Esophagus squamous epithelium (tissue), 5 donors: ENCODE data around the gene JPH4. TPM values are rescaled to one million over a fixed set of nuclear protein-coding genes. Genes with fewer than 3 reads are reported as not detected.
"Not testable (repeated sequence)": the region's sequence is repeated elsewhere in the genome, so short reads cannot be mapped to it uniquely, and the experiment has no call there.

Source experiments
- DNase-seq: peaks from one replicate; lab custom pipeline; 2025; lab: John Stamatoyannopoulos, UW
- H3K27ac ChIP-seq, 4 donors: fragments of 200-600 bp; sonication (generic); one replicate each; pipeline ENCODE4 v1.5.1; 2016 to 2019; ENCODE audit warnings: mild to moderate bottlenecking in 1 of 4
- H3K27me3 ChIP-seq, 4 donors: fragments of 200-600 bp; sonication (generic); 1 replicate in 3 of 4; 2 replicates in 1 of 4; pipeline versions ENCODE4 v1.5.1 to v1.6.0; 2017 to 2021; ENCODE audit warnings: antibody characterized with exemption in 1 of 4
- H3K36me3 ChIP-seq, 3 donors: fragments of 200-600 bp; sonication (generic); one replicate each; pipeline ENCODE4 v1.5.1; 2016 to 2019
- H3K4me1 ChIP-seq, 3 donors: fragments of 200-600 bp; sonication (generic); one replicate each; pipeline ENCODE4 v1.5.1; 2017 to 2019
- H3K4me3 ChIP-seq, 4 donors: fragments of 200-600 bp; sonication (generic); 1 replicate in 3 of 4; 2 replicates in 1 of 4; pipeline ENCODE4 v1.5.1; 2016 to 2019; ENCODE audit warnings: mild to moderate bottlenecking in 2 of 4, moderate library complexity in 1 of 4
- H3K9me3 ChIP-seq, 3 donors: fragments of 200-600 bp; sonication (generic); one replicate each; pipeline ENCODE4 v1.5.1; 2016 to 2019
- CTCF ChIP-seq, 6 experiments: fragments of 450-650 bp in 4 of 6; fragments of 200-600 bp in 2 of 6; sonication (generic) in 2 of 6; IDR thresholded peaks; one replicate each; pipeline ENCODE4 v1.5.1; 2016 to 2019; ENCODE audit warnings: antibody characterized with exemption in 6 of 6, mild to moderate bottlenecking in 4 of 6, moderate library complexity in 4 of 6
- POLR2A ChIP-seq, 4 donors: fragments of 450-650 bp; IDR thresholded peaks; one replicate each; pipeline ENCODE4 v1.6.1; 2017; ENCODE audit warnings: antibody characterized with exemption in 4 of 4, mild to moderate bottlenecking in 4 of 4, moderate library complexity in 3 of 4
- WGBS, 2 donors: methylation state at CpG; one replicate each; pipeline ENCODE4 v1.1.5; 2018; 5-methylcytosine and 5-hydroxymethylcytosine counted together
- intact Hi-C: fragments of 100-400 bp; cut with DNase I; formaldehyde crosslinking; loops from one replicate; pipeline ENCODE4 v1.15.0; 2022
- total RNA-seq, 4 donors: library from RNA; depleted of rRNA; stranded (reverse); fragments of >200 nt; gene quantifications; one replicate each; pipeline ENCODE4 v1.1.0, GENCODE V29; 2016
- donor health status: DM: yes; HTN: yes; CAD: no.

JPH4 gene
- total RNA-seq, 4 donors from 2014 or later, result 0.21 to 2.7 TPM; not detected in 2

DNA sequence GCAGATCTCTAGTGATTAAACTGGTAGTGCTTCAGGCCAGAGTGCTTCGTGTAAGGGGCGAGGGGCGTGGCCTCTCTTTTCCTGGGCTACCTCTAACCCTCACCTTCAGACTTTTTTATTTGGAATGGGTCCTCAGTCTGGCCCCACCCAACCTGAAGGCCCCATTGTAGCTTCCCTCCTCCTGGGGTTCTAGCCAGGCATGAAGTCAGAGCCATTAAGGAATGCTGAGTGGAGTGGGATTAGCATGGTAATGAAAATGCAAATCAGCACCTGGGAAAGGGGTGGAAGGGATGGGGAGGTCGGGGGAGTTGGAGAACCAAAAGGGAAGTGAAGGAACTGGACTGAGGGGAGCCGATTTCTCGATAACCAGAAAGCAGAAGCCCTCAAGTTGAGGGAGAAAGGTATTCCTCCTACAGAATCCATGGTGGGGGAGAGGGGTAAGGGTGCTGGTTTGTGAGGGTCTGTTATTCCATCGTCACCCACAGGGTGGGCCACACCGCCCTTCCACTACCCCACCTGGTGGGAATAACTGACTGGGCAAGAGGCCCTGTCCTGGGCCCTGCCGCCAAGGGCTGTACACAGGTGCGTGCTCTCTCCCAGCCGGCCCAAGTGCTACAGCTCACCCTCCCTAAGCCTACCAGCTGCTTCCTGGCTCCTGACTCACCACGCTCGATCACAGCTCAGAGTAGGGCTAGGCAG, 41.1 kb downstream of the JPH4 start:
- intact Hi-C loops, result no loop called here
- Histone ChIP-seq H3K27me3 (no peaks in the 10 kb centered on the region), H3K4me1 (no peaks in the 10 kb centered on the region), H3K9me3 (no peaks in the 10 kb centered on the region), H3K27ac (no peak overlapping the region), H3K4me3 (no peak overlapping the region), H3K36me3 (no peaks in the 10 kb centered on the region)
- no peak for DNase-seq
- TF ChIP-seq CTCF (IDR thresholded peaks at IDR 0.05), result no peak
- TF ChIP-seq POLR2A (IDR thresholded peaks at IDR 0.05), result no peak
- WGBS, 2 donors, result 51 to 59% methylated on average over 9 to 11 of the region's 13 CpGs

DNA sequence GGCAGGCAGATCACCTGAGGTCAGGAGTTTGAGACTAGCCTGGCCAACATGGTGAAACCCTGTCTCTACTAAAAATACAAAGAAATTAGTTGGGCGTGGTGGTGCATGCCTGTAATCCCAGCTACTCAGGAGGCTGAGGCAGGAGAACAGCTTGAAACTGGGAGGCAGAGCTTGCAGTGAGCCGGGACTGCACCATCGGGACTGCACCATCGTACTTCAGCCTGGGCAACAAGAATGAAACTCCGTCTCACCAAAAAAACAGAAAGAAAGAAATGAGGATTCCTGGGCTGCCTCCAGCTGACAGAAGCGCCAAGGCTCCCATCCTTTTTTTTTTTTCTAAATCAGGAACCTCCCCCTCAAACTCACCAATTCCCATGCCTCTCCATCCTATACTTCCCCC, 41.7 kb downstream of the JPH4 start:
- intact Hi-C loops, H3K4me3 ChIP-seq, H3K4me1 ChIP-seq, H3K9me3 ChIP-seq, H3K27ac ChIP-seq, H3K36me3 ChIP-seq, H3K27me3 ChIP-seq, DNase-seq: not testable (repeated sequence)
- WGBS, 2 donors, result 91 to 93% methylated on average over 6 of the region's 6 CpGs

- H3K4me1 ChIP-seq, result no peaks in the 10 kb centered on the region
- TF ChIP-seq POLR2A (IDR thresholded peaks at IDR 0.05), result no peak
- TF ChIP-seq CTCF (IDR thresholded peaks at IDR 0.05), result no peak
- DNase-seq, result no peak
- intact Hi-C loops, result no loop called here
- H3K36me3 ChIP-seq, result no peaks in the 10 kb centered on the region
- H3K9me3 ChIP-seq, result no peaks in the 10 kb centered on the region
- H3K4me3 ChIP-seq, result no peak overlapping the region
- H3K27me3 ChIP-seq, result no peaks in the 10 kb centered on the region
- no peak overlapping the region for H3K27ac ChIP-seq
- WGBS, 2 donors, result 80 to 83% methylated on average over 2 of the region's 2 CpGs
These were observed 42.1 kb downstream of the JPH4 start for GRCh38 chr14:23536494-23536893.

DNA sequence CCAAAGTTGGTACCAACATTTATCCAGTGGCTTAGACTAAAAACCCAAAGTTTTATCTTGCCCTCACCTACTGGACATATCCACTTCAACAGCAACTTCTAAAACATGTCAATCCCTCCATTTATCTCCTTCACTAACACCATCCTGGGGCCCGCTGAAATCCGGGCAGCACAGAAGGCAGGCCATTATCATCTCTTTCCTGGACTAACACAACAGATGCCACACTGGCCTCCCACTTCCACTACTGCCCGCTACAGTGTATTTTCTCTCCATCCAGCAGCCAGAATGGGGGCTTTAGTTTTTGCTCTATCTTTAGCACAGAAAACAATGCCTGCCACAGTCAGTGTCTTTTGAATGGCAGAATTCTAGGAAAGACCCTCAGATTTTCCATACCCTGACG, 42.6 kb downstream of the JPH4 start:
- intact Hi-C loops, result no loop called here
- WGBS, 2 donors, result 71 to 89% methylated on average over 4 of the region's 4 CpGs

DNA sequence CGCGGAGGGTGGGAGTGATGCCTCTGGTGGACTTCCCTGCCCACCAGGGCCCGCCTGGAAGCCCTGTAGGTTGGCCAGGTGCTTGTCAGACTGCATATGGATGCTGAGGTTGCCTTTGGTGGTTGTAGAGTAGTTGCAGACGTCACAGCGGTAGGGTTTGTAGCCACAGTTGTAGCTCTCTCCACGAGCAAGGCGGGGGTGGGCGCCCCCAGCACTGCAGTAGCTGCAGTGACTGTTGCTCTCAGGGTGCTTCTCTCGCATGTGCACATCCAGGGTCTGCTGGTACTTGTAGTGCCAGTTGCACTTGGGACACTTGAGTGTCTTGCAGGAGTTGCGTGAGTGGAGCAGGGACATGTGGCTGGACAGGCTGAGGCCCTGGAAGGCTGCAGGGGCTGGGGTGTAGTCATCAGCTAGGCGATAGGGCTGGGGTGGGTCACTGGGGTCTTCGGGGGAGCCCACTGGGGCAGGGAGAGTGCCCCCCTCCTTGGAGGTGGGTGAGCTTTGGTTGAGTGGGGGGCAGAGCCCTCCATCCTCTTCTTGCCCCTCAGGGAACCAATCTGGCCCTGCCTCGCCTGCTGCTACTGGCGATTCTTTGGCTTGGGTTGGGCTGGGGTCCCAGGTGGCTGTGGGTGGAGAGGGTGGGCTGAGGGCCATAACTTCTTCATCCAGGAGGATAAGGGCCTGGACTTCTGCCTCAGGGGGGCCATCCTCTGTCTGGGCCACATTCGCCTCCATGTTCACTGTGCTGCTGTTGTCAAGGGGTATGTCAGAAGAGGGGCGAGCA, 44.7 kb downstream of the JPH4 start:
- no peaks in the 10 kb centered on the region for H3K9me3 ChIP-seq
- H3K27me3 ChIP-seq, result no peaks in the 10 kb centered on the region
- no peaks in the 10 kb centered on the region for H3K36me3 ChIP-seq
- intact Hi-C loops, result no loop called here
- no peak for DNase-seq
- 93 to 100% methylated on average over 1 to 5 of the region's 16 CpGs for WGBS, 2 donors
- H3K4me3 ChIP-seq, result no peak overlapping the region
- H3K27ac ChIP-seq, result no peak overlapping the region
- no peak for TF ChIP-seq POLR2A (IDR thresholded peaks at IDR 0.05)
- no peak for TF ChIP-seq CTCF (IDR thresholded peaks at IDR 0.05)
- no peaks in the 10 kb centered on the region for H3K4me1 ChIP-seq

More for the DNA sequence above, 42.6 kb downstream of the JPH4 start:
- no peak for DNase-seq
- no peak overlapping the region for H3K27ac ChIP-seq
- no peak for TF ChIP-seq POLR2A (IDR thresholded peaks at IDR 0.05)
- TF ChIP-seq CTCF (IDR thresholded peaks at IDR 0.05), result no peak
- no peak overlapping the region for H3K4me3 ChIP-seq
- no peaks in the 10 kb centered on the region for H3K36me3 ChIP-seq
- H3K27me3 ChIP-seq, result no peaks in the 10 kb centered on the region
- H3K9me3 ChIP-seq, result no peaks in the 10 kb centered on the region
- H3K4me1 ChIP-seq, result no peaks in the 10 kb centered on the region
